ENCODE results near the gene ST6GALNAC2. TPM values are rescaled to one million over a fixed set of nuclear protein-coding genes. Genes with fewer than 3 reads are reported as not detected.

The ST6GALNAC2 gene
- polyA plus RNA-seq, 1 donor, result 8.1 TPM

- DNase-seq, result no peak
Measured at GRCh38 chr17:76556765-76557367, 28.8 kb downstream of the ST6GALNAC2 start.

- no peak for DNase-seq
Measured at GRCh38 chr17:76554131-76554530, 31.5 kb downstream of the ST6GALNAC2 start.

- DNase-seq, result no peak
Measured at GRCh38 chr17:76553178-76553908, 32.3 kb downstream of the ST6GALNAC2 start.

- DNase-seq, result no peak
Measured at GRCh38 chr17:76551685-76552084, 34.0 kb downstream of the ST6GALNAC2 start.

GRCh38 chr17:76550712-76551615, 34.7 kb downstream of the ST6GALNAC2 start:
- DNase-seq, result no peak

- DNase-seq, result no peak
Measured at GRCh38 chr17:76549539-76549938, 36.1 kb downstream of the ST6GALNAC2 start.

GRCh38 chr17:76549215-76549518, 36.5 kb downstream of the ST6GALNAC2 start:
- no peak for DNase-seq

- no peak for DNase-seq
Measured at GRCh38 chr17:76548378-76549214, 37.1 kb downstream of the ST6GALNAC2 start.

- no peak for DNase-seq
Measured at GRCh38 chr17:76547642-76548202, 37.9 kb downstream of the ST6GALNAC2 start.

- DNase-seq, result peak; percentile 83
Measured at GRCh38 chr17:76547183-76547641, 38.4 kb downstream of the ST6GALNAC2 start.

- no peak for DNase-seq
Measured at GRCh38 chr17:76546556-76547182, 39.0 kb downstream of the ST6GALNAC2 start.

GRCh38 chr17:76545918-76546555, 39.6 kb downstream of the ST6GALNAC2 start:
- DNase-seq, result no peak

- DNase-seq, result no peak
Measured at GRCh38 chr17:76544546-76545365, 40.9 kb downstream of the ST6GALNAC2 start.

- no peak for DNase-seq
Measured at GRCh38 chr17:76543826-76544545, 41.7 kb downstream of the ST6GALNAC2 start.

- DNase-seq, result no peak
Measured at GRCh38 chr17:76543482-76543825, 42.2 kb downstream of the ST6GALNAC2 start.

- no peak for DNase-seq
Measured at GRCh38 chr17:76542984-76543383, 42.7 kb downstream of the ST6GALNAC2 start.

- no peak for DNase-seq
Measured at GRCh38 chr17:76542566-76542971, 43.1 kb downstream of the ST6GALNAC2 start.

- no peak for DNase-seq
Measured at GRCh38 chr17:76541739-76542454, 43.8 kb downstream of the ST6GALNAC2 start.

Data from left kidney (tissue), 2 donors.